ENCODE results near the gene TYRP1.
A peak's percentile ranks its signal among the peaks of the same experiment; 100 is the strongest.

TYRP1 gene

GRCh38 chr9:12739014-12739652, 45.9 kb downstream of the TYRP1 start:
- no peak for DNase-seq

- no peak for DNase-seq
Observed at GRCh38 chr9:12740845-12741244, 47.7 kb downstream of the TYRP1 start.

- DNase-seq = no peak
Observed at GRCh38 chr9:12748016-12748415, 54.8 kb downstream of the TYRP1 start.

- no peak for DNase-seq
Observed at GRCh38 chr9:12748954-12749353, 55.8 kb downstream of the TYRP1 start.

- DNase-seq = no peak
Observed at GRCh38 chr9:12753931-12754330, 60.7 kb downstream of the TYRP1 start.

GRCh38 chr9:12759761-12760160, 66.6 kb downstream of the TYRP1 start:
- peak; percentile 54 for DNase-seq
